C4-2B (cell line): ENCODE results near the gene VMO1.

Source experiments
- H3K27ac ChIP-seq: fragments of 450-650 bp; 2 replicates; pipeline ENCODE4 v1.5.1; 2017
- ZFX ChIP-seq: fragments of 450-650 bp; IDR thresholded peaks from 2 replicates; pipeline ENCODE4 v1.6.1; 2017
- TF ChIP-seq, protein P1 (sequence below): fragments of 450-650 bp; conservative IDR thresholded peaks from 2 replicates; pipeline ENCODE4 v1.5.1; 2017; ENCODE audit warnings: mild to moderate bottlenecking

Gene VMO1

DNA sequence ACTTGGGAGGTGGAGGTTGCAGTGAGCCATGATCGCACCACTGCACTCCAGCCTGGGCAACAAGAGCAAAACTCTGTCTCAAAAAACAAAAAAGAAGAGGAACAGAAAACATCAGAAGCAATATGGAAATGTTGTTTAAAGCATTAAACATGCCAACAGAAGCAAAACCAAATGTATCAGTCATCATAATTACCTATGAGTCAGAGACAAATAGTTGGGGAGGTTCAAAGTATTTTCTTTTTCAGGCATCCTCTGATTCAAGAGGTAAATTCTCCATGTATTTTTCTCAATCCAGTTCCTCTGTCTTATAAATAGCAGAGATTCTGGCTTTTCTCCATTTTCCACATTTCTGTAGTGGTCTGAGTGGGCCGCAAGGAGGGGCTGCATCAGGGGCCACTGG, 16.5 kb downstream of the VMO1 start:
- TF ChIP-seq ZFX: no peak
- TF ChIP-seq, protein P1, sequence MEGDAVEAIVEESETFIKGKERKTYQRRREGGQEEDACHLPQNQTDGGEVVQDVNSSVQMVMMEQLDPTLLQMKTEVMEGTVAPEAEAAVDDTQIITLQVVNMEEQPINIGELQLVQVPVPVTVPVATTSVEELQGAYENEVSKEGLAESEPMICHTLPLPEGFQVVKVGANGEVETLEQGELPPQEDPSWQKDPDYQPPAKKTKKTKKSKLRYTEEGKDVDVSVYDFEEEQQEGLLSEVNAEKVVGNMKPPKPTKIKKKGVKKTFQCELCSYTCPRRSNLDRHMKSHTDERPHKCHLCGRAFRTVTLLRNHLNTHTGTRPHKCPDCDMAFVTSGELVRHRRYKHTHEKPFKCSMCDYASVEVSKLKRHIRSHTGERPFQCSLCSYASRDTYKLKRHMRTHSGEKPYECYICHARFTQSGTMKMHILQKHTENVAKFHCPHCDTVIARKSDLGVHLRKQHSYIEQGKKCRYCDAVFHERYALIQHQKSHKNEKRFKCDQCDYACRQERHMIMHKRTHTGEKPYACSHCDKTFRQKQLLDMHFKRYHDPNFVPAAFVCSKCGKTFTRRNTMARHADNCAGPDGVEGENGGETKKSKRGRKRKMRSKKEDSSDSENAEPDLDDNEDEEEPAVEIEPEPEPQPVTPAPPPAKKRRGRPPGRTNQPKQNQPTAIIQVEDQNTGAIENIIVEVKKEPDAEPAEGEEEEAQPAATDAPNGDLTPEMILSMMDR: no peak
- H3K27ac ChIP-seq: no peak overlapping the region

DNA sequence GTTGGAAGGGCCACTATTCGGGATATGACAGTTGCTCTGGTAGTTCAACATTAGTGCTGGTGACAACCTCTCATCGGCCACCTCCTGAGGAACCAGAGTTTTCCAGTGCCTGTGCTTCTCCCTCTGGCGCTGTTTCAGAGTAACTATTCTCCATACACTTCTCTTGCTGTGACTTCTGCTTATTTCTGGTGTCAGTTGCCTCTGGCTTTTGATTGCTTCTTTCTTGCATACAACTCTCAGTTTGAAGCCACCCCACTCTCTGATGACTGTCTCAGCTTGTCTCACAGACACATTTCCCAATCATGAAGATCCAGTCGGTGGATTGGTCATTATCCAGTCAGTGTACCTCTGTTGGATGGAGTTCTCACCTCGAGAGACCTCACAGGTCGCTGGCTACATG, 17.9 kb downstream of the VMO1 start:
- H3K27ac ChIP-seq: no peak overlapping the region
- no peak for TF ChIP-seq ZFX
- TF ChIP-seq, protein P1: no peak

DNA sequence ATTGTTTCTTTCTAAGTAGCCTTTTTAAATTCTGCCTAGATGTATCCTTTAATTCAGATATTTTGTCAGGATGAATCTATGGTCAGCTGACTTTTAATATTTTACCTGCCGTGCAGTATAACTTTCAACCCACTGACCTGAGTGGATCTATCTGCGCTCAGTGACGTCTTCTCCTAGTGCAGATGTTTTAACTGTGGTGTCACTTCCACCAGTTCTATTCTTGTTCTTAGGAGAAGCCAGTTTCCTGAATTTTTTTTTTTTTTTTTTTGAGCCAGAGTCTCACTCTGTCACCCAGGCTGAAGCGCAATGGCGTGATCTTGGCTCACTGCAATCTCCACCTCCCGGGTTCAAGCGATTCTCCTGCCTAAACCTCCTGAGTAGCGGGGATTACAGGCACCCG, 19.4 kb downstream of the VMO1 start:
- TF ChIP-seq, protein P1: no peak
- no peak for TF ChIP-seq ZFX
- no peak overlapping the region for H3K27ac ChIP-seq

DNA sequence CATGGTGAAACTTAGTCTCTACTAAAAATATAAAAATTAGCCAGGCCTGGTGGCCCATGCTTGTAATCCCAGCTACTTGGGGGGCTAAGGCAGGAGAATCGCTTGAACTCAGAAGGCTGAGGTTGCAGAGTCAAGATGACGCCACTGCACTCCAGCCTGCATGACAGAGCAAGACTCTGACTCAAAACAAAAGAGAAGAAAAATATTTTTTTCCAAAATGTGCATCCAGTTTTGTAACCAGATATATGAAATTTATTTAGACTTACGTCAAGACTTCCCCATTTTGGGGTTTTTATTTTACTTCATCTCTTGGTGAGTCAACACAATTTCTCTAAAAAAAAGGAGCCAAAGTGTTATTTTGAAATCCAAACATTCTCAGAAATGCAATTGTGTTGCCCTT, 20.0 kb downstream of the VMO1 start:
- TF ChIP-seq ZFX: no peak
- TF ChIP-seq, protein P1: no peak
- no peak overlapping the region for H3K27ac ChIP-seq

DNA sequence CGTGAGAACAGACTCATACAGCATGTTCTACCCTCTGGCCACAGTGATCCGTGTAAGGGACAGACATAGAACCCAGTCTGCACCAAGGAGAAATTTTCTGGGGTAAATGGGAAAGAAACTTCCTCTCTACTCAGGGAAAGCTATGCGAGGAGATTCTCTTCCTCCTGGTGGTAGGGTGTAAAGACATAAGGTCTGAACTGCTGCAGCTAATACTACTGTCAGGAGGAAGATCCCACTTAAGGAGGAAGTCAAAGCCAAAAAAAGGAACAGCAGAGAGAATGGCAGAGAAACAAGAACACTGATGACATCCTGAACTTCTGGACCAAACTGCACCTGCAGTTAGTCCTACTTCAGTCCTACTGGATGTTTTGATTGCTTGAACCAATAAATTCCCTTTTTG, 21.6 kb downstream of the VMO1 start:
- H3K27ac ChIP-seq: no peak overlapping the region

DNA sequence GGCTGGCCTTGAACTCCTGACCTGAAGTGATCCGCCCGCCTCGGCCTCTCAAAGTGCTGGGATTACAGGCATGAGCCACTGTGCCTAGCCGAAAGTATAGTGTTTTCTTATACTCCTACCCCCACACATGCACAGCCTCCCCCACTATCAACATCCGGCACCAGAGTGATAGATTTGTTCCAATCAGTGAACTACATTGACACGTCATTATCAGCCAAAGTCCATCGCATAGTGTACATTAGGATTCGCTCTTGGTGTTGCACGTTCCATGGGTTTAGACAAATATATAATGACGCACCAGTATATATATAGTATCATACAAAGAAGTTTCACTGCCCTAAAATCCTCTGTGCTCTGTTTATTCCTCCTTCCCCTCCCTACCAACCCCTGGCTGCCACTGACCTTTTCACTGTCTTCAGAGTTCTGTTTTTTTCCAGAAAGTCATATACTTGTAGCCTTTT, 26.4 kb downstream of the VMO1 start:
- no peak overlapping the region for H3K27ac ChIP-seq
- no peak for TF ChIP-seq ZFX
- TF ChIP-seq, protein P1: no peak

More for the DNA sequence above, 21.6 kb downstream of the VMO1 start:
- TF ChIP-seq, protein P1: no peak
- TF ChIP-seq ZFX: no peak

DNA sequence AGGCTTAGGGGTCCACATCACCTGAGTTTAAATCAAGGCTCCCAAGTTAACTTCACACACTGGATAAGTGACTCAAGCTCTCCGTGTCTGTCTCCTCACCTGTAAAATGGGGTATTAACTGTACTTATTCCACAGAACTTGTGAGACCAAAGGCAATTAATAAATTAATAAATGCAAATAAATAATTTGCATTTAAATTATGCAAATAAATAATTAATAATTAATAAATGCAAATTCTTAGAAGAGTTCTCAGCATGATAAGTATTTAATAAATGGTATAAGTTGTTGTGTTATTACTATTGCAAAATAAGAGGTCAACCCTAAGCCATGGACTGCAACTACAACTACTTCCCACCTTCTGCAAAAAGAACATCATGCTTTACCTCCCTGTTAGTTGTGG, 32.8 kb downstream of the VMO1 start:
- TF ChIP-seq ZFX: no peak
- TF ChIP-seq, protein P1: no peak
- H3K27ac ChIP-seq: no peak overlapping the region
